HL-60 (cell line): ENCODE measurements around the gene WIZ.

ENCODE experiments used
- POLR2AphosphoS5 ChIP-seq: IDR thresholded peaks from 2 replicates; pipeline ENCODE4 v1.6.1; 2012; ENCODE audit warnings: low read depth
- TF ChIP-seq, protein P1 (sequence below): IDR thresholded peaks from one replicate; pipeline ENCODE4 v1.5.1; 2011; ENCODE audit warnings: low read length, control low read depth, inconsistent platforms; ENCODE audit not compliant: insufficient read depth

DNA sequence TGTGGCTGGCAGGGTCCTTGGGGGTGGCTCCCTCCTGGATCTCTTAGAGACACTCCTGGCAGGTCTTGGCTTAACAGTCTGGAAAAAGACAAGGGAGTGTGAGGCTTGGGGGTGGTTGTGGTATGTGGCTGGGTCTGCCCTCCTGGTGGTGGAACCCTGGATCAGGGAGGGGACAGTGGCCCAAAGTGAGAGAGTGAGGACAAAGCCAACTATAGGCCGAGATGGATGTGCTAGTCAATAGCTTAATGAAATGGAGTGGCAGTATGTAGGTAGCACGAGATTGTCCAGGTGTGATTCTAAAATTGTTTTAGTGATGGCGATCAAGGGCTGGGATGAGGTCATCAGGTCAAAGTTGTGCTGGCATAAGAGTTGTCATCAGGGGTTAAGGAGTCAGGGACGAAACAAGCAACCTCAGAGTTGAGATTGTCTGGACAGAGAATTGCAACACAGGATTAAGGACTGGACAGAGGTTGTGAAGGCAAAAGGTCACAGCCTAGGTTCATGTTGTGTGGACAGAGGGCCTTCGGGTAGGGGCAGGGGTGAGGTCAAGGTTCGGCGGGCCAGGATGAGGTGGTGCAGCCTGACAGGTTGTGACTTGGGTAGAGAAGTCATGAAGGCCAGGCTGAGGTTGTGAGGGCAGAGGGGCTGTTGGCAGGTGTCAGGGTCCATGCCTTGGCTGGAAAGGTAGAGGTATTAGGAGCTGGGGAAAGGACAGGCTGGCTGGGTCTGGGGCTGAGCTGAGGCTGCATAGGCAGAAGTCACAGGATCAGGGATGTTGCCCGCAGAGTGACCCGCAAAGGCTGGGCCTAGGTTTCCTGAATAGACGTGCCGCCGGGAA lies 19.1 kb upstream of the WIZ start:
- TF ChIP-seq POLR2AphosphoS5: no peak
- TF ChIP-seq, protein P1, sequence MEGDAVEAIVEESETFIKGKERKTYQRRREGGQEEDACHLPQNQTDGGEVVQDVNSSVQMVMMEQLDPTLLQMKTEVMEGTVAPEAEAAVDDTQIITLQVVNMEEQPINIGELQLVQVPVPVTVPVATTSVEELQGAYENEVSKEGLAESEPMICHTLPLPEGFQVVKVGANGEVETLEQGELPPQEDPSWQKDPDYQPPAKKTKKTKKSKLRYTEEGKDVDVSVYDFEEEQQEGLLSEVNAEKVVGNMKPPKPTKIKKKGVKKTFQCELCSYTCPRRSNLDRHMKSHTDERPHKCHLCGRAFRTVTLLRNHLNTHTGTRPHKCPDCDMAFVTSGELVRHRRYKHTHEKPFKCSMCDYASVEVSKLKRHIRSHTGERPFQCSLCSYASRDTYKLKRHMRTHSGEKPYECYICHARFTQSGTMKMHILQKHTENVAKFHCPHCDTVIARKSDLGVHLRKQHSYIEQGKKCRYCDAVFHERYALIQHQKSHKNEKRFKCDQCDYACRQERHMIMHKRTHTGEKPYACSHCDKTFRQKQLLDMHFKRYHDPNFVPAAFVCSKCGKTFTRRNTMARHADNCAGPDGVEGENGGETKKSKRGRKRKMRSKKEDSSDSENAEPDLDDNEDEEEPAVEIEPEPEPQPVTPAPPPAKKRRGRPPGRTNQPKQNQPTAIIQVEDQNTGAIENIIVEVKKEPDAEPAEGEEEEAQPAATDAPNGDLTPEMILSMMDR: no peak
